ENCODE measurements around the gene CADM2.
"Not testable (repeated sequence)": the region's sequence is repeated elsewhere in the genome, so short reads cannot be mapped to it uniquely, and the experiment has no call there.

Gene CADM2

GRCh38 chr3:85670634-85671205 is 711.9 kb downstream of the CADM2 start:
- DNase-seq (ENCODE audit: low spot score), result no peak

GRCh38 chr3:85672761-85673160 is 714.0 kb downstream of the CADM2 start:
- no peak for DNase-seq (ENCODE audit: low spot score)

- DNase-seq (ENCODE audit: low spot score), result no peak
Measured at GRCh38 chr3:85678713-85679112, 719.9 kb downstream of the CADM2 start.

DNA sequence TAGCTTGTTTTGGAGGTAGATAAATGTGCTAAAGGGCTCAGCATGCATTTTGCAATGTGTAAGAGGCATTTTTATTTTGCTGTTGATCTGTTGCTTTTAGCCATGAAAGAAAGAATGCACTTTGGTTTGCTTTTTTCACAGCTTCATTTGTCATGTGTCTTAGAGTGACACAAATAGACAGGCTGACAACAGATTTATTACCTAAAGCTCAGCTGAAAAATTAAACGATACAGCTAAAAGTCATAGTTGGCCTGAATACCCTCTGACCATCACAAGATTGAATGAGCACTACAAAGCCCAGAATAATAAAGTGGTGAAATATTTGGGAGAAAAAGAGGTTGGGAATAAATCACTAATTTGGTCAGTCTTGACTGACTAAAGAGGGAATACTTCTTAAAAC is 723.1 kb downstream of the CADM2 start:
- no peak for DNase-seq (ENCODE audit: low spot score)

DNA sequence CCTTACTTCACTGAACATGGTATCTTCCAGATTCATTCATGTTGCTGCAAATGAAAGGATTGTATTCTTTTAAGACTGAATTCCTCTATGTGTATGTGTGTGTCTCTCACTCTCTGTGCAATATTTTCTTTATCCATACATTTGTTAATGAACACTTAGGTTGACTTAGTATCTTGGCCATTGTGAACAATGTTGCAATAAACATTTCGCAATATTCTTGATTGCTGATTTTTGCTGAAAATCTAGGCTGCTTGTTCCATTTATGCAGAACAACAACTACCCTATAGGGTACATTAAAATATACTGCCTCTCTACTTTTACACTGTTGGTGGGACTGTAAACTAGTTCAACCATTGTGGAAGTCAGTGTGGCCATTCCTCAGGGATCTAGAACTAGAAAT is 732.4 kb downstream of the CADM2 start:
- no peak for DNase-seq (ENCODE audit: low spot score)

DNA sequence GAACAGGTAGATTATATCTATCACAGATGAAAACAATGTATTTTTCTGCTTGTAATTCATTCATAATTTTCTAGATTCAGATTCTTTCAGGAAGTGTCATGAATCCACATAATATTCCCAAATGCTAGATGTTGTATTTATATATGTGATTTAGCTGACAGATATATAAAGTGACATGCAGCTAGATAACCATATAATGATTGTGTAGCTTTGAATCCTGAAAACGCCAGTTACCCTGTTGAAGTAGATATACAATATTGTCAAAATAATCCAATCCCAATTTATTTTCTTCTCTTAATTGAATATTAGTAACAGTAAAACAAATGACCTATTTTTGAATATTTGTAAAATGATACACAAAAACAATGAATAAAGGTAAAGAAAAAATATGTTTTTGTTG is 738.4 kb downstream of the CADM2 start:
- DNase-seq (ENCODE audit: low spot score), result no peak

GRCh38 chr3:85706130-85706529 is 747.3 kb downstream of the CADM2 start:
- DNase-seq (ENCODE audit: low spot score), result no peak

DNA sequence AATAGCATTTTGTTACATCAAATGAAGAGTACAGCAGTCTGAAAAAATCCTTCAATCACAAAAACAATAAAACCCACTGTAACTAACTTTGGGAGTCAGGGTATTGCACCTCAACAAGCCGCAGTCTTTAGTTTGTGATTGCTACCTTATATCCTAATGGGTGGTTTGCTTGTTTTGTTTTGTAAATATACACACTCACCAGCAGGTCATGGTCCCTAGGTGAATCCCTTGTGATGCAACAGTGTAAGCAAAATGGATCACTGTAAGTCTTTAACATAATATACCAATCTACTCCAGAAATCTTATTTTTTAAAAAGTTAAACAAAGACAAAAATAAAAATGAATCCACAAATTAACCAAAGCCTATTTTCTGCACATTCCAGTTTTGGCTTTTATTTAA is 749.5 kb downstream of the CADM2 start:
- DNase-seq (ENCODE audit: low spot score), result not testable (repeated sequence)

DNA sequence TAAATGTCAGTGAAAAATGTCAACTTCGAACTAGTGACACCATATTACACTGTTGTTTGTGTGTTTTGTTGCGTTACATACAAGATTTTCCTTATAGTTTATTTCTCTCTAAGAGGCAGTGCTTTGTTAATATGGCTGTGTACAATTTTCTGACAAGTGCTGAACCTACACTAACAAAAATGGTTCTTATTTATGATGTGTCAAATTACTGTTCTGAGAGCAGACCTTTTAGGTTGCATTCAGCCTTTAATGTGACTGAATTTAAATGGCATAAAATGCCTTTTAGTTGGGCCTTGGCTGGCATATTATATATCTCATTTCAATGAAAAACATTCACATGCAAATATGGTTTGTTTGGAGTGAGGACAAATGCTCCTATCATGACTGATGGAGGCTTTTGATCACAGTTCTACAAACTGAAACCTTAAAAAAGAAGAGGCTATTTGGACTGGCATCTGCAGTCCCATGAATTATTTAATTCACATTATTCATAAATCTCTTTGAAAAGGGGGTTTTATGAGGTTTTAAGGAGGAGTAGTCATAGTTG is 750.6 kb downstream of the CADM2 start:
- DNase-seq (ENCODE audit: low spot score), result no peak

- no peak for DNase-seq (ENCODE audit: low spot score)
Measured at GRCh38 chr3:85710490-85710889, 751.7 kb downstream of the CADM2 start.

- no peak for DNase-seq (ENCODE audit: low spot score)
Measured at GRCh38 chr3:85721409-85722145, 762.8 kb downstream of the CADM2 start.

- no peak for DNase-seq (ENCODE audit: low spot score)
Measured at GRCh38 chr3:85725809-85726208, 767.0 kb downstream of the CADM2 start.

- no peak for DNase-seq (ENCODE audit: low spot score)
Measured at GRCh38 chr3:85726241-85726640, 767.5 kb downstream of the CADM2 start.

- DNase-seq (ENCODE audit: low spot score), result no peak
Measured at GRCh38 chr3:85737846-85738245, 779.1 kb downstream of the CADM2 start.

GRCh38 chr3:85740561-85740960 is 781.8 kb downstream of the CADM2 start:
- no peak for DNase-seq (ENCODE audit: low spot score)

- no peak for DNase-seq (ENCODE audit: low spot score)
Measured at GRCh38 chr3:85758442-85758841, 799.7 kb downstream of the CADM2 start.

- no peak for DNase-seq (ENCODE audit: low spot score)
Measured at GRCh38 chr3:85760342-85760741, 801.6 kb downstream of the CADM2 start.

DNA sequence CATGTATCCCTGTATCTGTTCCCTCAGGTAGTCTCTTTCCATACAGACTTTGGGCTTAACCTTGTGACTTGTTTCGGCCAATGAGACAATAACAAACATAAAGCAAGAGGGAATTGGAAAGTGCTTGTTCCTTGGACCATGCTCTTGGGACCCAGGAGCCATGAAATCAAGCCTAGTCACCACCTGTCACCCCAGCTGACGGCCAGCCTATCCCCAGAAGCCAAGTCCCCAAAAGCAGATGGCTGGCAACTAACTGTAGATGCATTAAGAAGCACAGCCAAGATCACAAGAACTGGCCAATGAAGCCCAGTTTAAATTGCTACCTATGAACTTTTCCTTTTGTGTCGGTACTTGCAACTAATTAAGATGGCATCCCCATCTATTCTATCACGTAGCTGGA is 822.0 kb downstream of the CADM2 start:
- DNase-seq (ENCODE audit: low spot score), result peak; percentile 78

DNA sequence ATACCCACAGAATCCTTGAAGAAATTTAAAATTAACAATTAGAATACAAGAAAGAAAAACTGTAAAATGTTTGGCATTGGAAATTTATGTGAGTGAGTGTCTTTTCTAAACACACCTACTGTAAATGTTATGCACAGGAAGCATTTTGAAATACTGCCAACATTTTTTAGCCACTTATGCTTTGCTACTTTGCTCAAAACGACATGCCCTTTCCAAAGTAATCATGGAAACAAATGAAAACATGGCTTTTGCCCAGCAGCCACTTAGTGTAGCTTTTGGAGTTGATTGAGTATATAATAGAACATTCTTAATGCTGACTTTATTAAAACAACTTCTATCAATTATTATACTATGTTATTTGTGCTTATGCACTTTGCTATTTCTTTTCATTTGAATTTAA is 823.0 kb downstream of the CADM2 start:
- DNase-seq (ENCODE audit: low spot score), result peak; percentile 51

DNA sequence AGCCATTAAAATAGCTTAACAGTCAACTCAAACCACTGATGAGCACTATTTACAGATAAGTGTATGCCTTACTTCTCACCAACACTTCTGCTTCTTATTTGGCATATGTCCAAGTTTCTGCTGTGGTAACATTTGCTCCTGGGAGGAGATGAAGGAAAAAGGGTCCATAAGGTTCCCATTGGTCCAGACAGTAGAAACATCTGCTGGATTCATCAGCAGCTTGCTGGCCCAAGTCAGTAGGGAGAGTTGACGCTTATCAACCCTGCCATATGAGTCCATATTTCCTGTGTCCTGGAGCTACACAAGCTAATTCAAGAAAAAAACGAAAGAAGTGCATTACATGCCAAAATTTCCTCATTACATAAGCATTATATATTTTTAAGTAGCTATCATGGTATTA is 824.5 kb downstream of the CADM2 start:
- no peak for DNase-seq (ENCODE audit: low spot score)

GRCh38 chr3:85785766-85786165 is 827.0 kb downstream of the CADM2 start:
- no peak for DNase-seq (ENCODE audit: low spot score)

GRCh38 chr3:85790445-85791030 is 831.7 kb downstream of the CADM2 start:
- DNase-seq (ENCODE audit: low spot score), result peak; percentile 99

DNA sequence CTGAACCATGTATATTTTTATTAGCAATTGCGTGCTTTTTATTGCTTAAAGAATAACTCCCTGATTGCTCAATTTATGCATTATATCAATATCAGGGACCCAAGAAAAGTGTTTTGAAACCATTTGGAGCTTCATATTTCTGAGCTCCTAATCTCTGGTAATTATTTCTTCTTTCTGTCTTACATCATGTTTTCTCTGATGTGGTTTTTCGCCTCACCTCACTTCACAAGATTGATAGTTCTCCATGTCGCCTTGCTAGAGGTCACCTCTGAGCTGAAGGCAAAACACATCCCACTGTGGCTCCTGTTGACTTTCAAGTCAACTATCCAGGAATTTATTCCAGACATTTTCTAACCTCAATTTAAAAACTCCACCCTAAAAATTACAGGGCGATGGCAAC is 837.4 kb downstream of the CADM2 start:
- no peak for DNase-seq (ENCODE audit: low spot score)
